H1 (cell line): Measurements from ENCODE around the gene CACNA2D3.

Experiments used
- CTCF ChIP-seq, 3 experiments: IDR thresholded peaks; 1 replicate in 2 of 3; 2 replicates in 1 of 3; pipeline versions ENCODE4 v1.5.1 to v1.6.1; 2011; ENCODE audit warnings: low read length in 3 of 3, mild to moderate bottlenecking in 3 of 3, inconsistent platforms in 2 of 3, low read depth in 1 of 3, moderate library complexity in 1 of 3; ENCODE audit not compliant: insufficient read depth in 1 of 3; ENCODE audit errors: control extremely low read depth in 1 of 3
- EZH2 ChIP-seq: fragments of 200-600 bp; sonication (generic); IDR thresholded peaks from 2 replicates; pipeline ENCODE4 v1.7.1; 2012; ENCODE audit warnings: low read depth, mild to moderate bottlenecking, moderate library complexity, low read length, inconsistent platforms; ENCODE audit not compliant: severe bottlenecking

- TF ChIP-seq CTCF (IDR thresholded peaks at IDR 0.05; ENCODE audit: control extremely low read depth in 1 of 3, insufficient read depth in 1 of 3, low read depth in 1 of 3, low read length in 3 of 3) (no peak), EZH2 (no peak)
Observed at GRCh38 chr3:54261141-54261540, 138.8 kb downstream of the CACNA2D3 start.
